GM21717 (cell line): ENCODE measurements around the gene ALDH5A1.

Experiments used
- ATAC-seq: cut with Tn5 transposase; IDR thresholded peaks from one replicate; pipeline ENCODE4 v1.9.1; 2021; ENCODE audit warnings: mild to moderate bottlenecking, moderate library complexity; ENCODE audit not compliant: unreplicated experiment

Gene ALDH5A1

GRCh38 chr6:24494821-24495795 lies at the start of gene ALDH5A1:
Gene ALDH5A1, plus strand, starts transcription at chr6:24494969. Its CDS starts 28 bp downstream, at chr6:24494997.
- ATAC-seq = peak; percentile 70

- no peak for ATAC-seq
These were observed 49.1 kb upstream of the ALDH5A1 start for GRCh38 chr6:24445704-24446103.

GRCh38 chr6:24446670-24447069 lies 48.1 kb upstream of the ALDH5A1 start:
- ATAC-seq = no peak

GRCh38 chr6:24448396-24448795 lies 46.4 kb upstream of the ALDH5A1 start:
- ATAC-seq = no peak

GRCh38 chr6:24448828-24449525 lies 45.8 kb upstream of the ALDH5A1 start:
- no peak for ATAC-seq

GRCh38 chr6:24451581-24452388 lies 43.0 kb upstream of the ALDH5A1 start:
- ATAC-seq = no peak

- no peak for ATAC-seq
These were observed 40.8 kb upstream of the ALDH5A1 start for GRCh38 chr6:24453921-24454320.

- no peak for ATAC-seq
These were observed 40.3 kb upstream of the ALDH5A1 start for GRCh38 chr6:24454452-24454851.

- no peak for ATAC-seq
These were observed 39.7 kb upstream of the ALDH5A1 start for GRCh38 chr6:24455061-24455460.

GRCh38 chr6:24458134-24458533 lies 36.6 kb upstream of the ALDH5A1 start:
- no peak for ATAC-seq

GRCh38 chr6:24458941-24459340 lies 35.8 kb upstream of the ALDH5A1 start:
- ATAC-seq = no peak

- ATAC-seq = no peak
These were observed 33.8 kb upstream of the ALDH5A1 start for GRCh38 chr6:24460966-24461365.

- ATAC-seq = no peak
These were observed 30.3 kb upstream of the ALDH5A1 start for GRCh38 chr6:24464253-24465038.

- no peak for ATAC-seq
These were observed 25.0 kb upstream of the ALDH5A1 start for GRCh38 chr6:24469811-24470210.

- no peak for ATAC-seq
These were observed 22.6 kb upstream of the ALDH5A1 start for GRCh38 chr6:24472181-24472580.

GRCh38 chr6:24476631-24477030 lies 18.1 kb upstream of the ALDH5A1 start:
- no peak for ATAC-seq

GRCh38 chr6:24477070-24477469 lies 17.7 kb upstream of the ALDH5A1 start:
- no peak for ATAC-seq

GRCh38 chr6:24478903-24479302 lies 15.9 kb upstream of the ALDH5A1 start:
- ATAC-seq = no peak

- no peak for ATAC-seq
These were observed 14.1 kb upstream of the ALDH5A1 start for GRCh38 chr6:24480705-24481104.

GRCh38 chr6:24481449-24481848 lies 13.3 kb upstream of the ALDH5A1 start:
- no peak for ATAC-seq
